Fibroblast of skin of back (primary cell): ENCODE measurements around the gene FAIM. TPM values are rescaled to one million over a fixed set of nuclear protein-coding genes. Genes with fewer than 3 reads are reported as not detected.
"Not testable (repeated sequence)": the region's sequence is repeated elsewhere in the genome, so short reads cannot be mapped to it uniquely, and the experiment has no call there.

ENCODE experiments used
- DNase-seq: peaks from one replicate; pipeline ENCODE4 v3.0.0-alpha.2; 2013
- polyA plus RNA-seq, 2 experiments: library from polyadenylated mRNA; unstranded; fragments of 120-200 nt; gene quantifications; one replicate each; pipeline ENCODE4 v1.2.1, GENCODE V29; 2013; ENCODE audit not compliant: insufficient read length in 2 of 2

The FAIM gene
- 17.0 TPM for polyA plus RNA-seq (2013, experiment 1 of 2; ENCODE audit: insufficient read length)
- polyA plus RNA-seq (2013, experiment 2 of 2; ENCODE audit: insufficient read length): 11.0 TPM

GRCh38 chr3:138608322-138609135 is at the start of gene FAIM:
TSS of gene FAIM (plus strand) at chr3:138608771. CDS start at chr3:138619727, 10,956 bp downstream.
- DNase-seq: peak; percentile 71

GRCh38 chr3:138559134-138559533 is 49.4 kb upstream of the FAIM start:
- no peak for DNase-seq

- no peak for DNase-seq
Measured at GRCh38 chr3:138560501-138560900, 48.1 kb upstream of the FAIM start.

- not testable (repeated sequence) for DNase-seq
Measured at GRCh38 chr3:138562902-138563301, 45.7 kb upstream of the FAIM start.

GRCh38 chr3:138566293-138566692 is 42.3 kb upstream of the FAIM start:
- not testable (repeated sequence) for DNase-seq

GRCh38 chr3:138567403-138567802 is 41.2 kb upstream of the FAIM start:
- DNase-seq: no peak

- no peak for DNase-seq
Measured at GRCh38 chr3:138569090-138569489, 39.5 kb upstream of the FAIM start.

- not testable (repeated sequence) for DNase-seq
Measured at GRCh38 chr3:138569624-138570023, 38.9 kb upstream of the FAIM start.

GRCh38 chr3:138573138-138573537 is 35.4 kb upstream of the FAIM start:
- DNase-seq: no peak

GRCh38 chr3:138578141-138578540 is 30.4 kb upstream of the FAIM start:
- no peak for DNase-seq

- DNase-seq: no peak
Measured at GRCh38 chr3:138578961-138579574, 29.5 kb upstream of the FAIM start.

GRCh38 chr3:138587374-138587773 is 21.2 kb upstream of the FAIM start:
- no peak for DNase-seq

GRCh38 chr3:138588445-138588844 is 20.1 kb upstream of the FAIM start:
- no peak for DNase-seq

- DNase-seq: no peak
Measured at GRCh38 chr3:138591392-138591791, 17.2 kb upstream of the FAIM start.

- DNase-seq: no peak
Measured at GRCh38 chr3:138593488-138594149, 15.0 kb upstream of the FAIM start.

GRCh38 chr3:138594150-138594934 is 14.2 kb upstream of the FAIM start, which contains the start of gene CEP70:
TSS of gene CEP70 (minus strand) at chr3:138594260. CDS start at chr3:138572927, 21,333 bp downstream.
- DNase-seq: peak; percentile 95

GRCh38 chr3:138594935-138595610 is 13.5 kb upstream of the FAIM start:
- no peak for DNase-seq

- not testable (repeated sequence) for DNase-seq
Measured at GRCh38 chr3:138597186-138597976, 11.2 kb upstream of the FAIM start.

- no peak for DNase-seq
Measured at GRCh38 chr3:138598534-138598933, 10.0 kb upstream of the FAIM start.

GRCh38 chr3:138600100-138600745 is 8.3 kb upstream of the FAIM start:
- no peak for DNase-seq
